Measurements from ENCODE around the gene DNLZ. TPM values are rescaled to one million over a fixed set of nuclear protein-coding genes. Genes with fewer than 3 reads are reported as not detected.

Gene DNLZ
- total and polyA plus RNA-seq, 10 of the 15 experiments (the other 5 are each of a cell fraction or from before 2014, with no cell fraction given) = 0.66 to 29.7 (median 14.7) TPM; not detected in 1

- peak; percentile 90 to 98 (median 91) for TF ChIP-seq CTCF (IDR thresholded peaks at IDR 0.05 in 2 of 3, conservative IDR thresholded peaks at IDR 0.05 in 1 of 3; ENCODE audit: control insufficient read depth in 2 of 3, extremely low read depth in 1 of 3, insufficient read depth in 1 of 3, low read depth in 3 of 3, low read length in 3 of 3)
- peak; percentile 67 for TF ChIP-seq CREB1 (IDR thresholded peaks at IDR 0.05; ENCODE audit: low read depth)
- no peak; the same call in 1 of the 2 replicates for TF ChIP-seq NBN (IDR thresholded peaks at IDR 0.05)
- TF ChIP-seq WRNIP1 (IDR thresholded peaks at IDR 0.05; ENCODE audit: borderline replicate concordance, low read depth, low read length) = no peak
- TF ChIP-seq TCF7 (IDR thresholded peaks at IDR 0.05; ENCODE audit: borderline replicate concordance) = no peak
- TF ChIP-seq IKZF1 (conservative IDR thresholded peaks at IDR 0.05) = peak; percentile 87
- TF ChIP-seq ZBTB33 (IDR thresholded peaks at IDR 0.05) = peak; percentile 91
- peak; percentile 27; the same call in 1 of the 2 replicates for TF ChIP-seq ZNF24 (IDR thresholded peaks at IDR 0.05)
- no peak for TF ChIP-seq E2F4 (IDR thresholded peaks at IDR 0.05; ENCODE audit: low read depth, low read length)
- no peak for TF ChIP-seq KAT2A (conservative IDR thresholded peaks at IDR 0.05; ENCODE audit: control insufficient read depth, low read depth, low read length)
- peak; percentile 77; the same call in 1 of the 2 replicates for TF ChIP-seq SMAD5 (IDR thresholded peaks at IDR 0.05; ENCODE audit: low read depth)
- peak; percentile 74; the same call in 1 of the 2 replicates for TF ChIP-seq BACH1 (IDR thresholded peaks at IDR 0.05; ENCODE audit: borderline replicate concordance)
- TF ChIP-seq ZNF207 (IDR thresholded peaks at IDR 0.05; ENCODE audit: borderline replicate concordance) = peak; percentile 79; the same call in 1 of the 2 replicates
- no peak for TF ChIP-seq MYB (IDR thresholded peaks at IDR 0.05; ENCODE audit: borderline replicate concordance, low read depth, low read length)
- no peak for TF ChIP-seq ZNF384 (IDR thresholded peaks at IDR 0.05; ENCODE audit: borderline replicate concordance, low read depth, low read length)
- peak; percentile 74 for TF ChIP-seq NR2F1 (conservative IDR thresholded peaks at IDR 0.05)
- TF ChIP-seq RB1 (IDR thresholded peaks at IDR 0.05; ENCODE audit: borderline replicate concordance) = peak; percentile 68; the same call in 1 of the 2 replicates
- TF ChIP-seq CREM (IDR thresholded peaks at IDR 0.05; ENCODE audit: low read depth) = peak; percentile 57
- TF ChIP-seq FOS (IDR thresholded peaks at IDR 0.05; ENCODE audit: borderline replicate concordance, extremely low read depth, insufficient read length) = no peak
- TF ChIP-seq IRF5 (IDR thresholded peaks at IDR 0.05; ENCODE audit: borderline replicate concordance) = no peak
- TF ChIP-seq ZSCAN29 (IDR thresholded peaks at IDR 0.05) = peak; percentile 80
- TF ChIP-seq ZNF622 (IDR thresholded peaks at IDR 0.05) = no peak
- no peak for TF ChIP-seq KDM1A (IDR thresholded peaks at IDR 0.05; ENCODE audit: borderline replicate concordance)
- no peak for TF ChIP-seq BCL11A (IDR thresholded peaks at IDR 0.05; ENCODE audit: low read depth, low read length)
- peak; percentile 73; the same call in 1 of the 2 replicates for TF ChIP-seq TARDBP (IDR thresholded peaks at IDR 0.05; ENCODE audit: borderline replicate concordance)
- peak; percentile 87 for TF ChIP-seq SRF (IDR thresholded peaks at IDR 0.05; ENCODE audit: low read depth in 2 of 2, low read length in 2 of 2)
Observed at GRCh38 chr9:136363106-136363948, at the start of gene DNLZ (continued).

Measured in GM12878 (cell line).